ENCODE data around the gene FAM222B. TPM values are rescaled to one million over a fixed set of nuclear protein-coding genes. Genes with fewer than 3 reads are reported as not detected.

Gene FAM222B
- total RNA-seq, 1 experiment from 2014 or later, result 39.5 TPM

DNA sequence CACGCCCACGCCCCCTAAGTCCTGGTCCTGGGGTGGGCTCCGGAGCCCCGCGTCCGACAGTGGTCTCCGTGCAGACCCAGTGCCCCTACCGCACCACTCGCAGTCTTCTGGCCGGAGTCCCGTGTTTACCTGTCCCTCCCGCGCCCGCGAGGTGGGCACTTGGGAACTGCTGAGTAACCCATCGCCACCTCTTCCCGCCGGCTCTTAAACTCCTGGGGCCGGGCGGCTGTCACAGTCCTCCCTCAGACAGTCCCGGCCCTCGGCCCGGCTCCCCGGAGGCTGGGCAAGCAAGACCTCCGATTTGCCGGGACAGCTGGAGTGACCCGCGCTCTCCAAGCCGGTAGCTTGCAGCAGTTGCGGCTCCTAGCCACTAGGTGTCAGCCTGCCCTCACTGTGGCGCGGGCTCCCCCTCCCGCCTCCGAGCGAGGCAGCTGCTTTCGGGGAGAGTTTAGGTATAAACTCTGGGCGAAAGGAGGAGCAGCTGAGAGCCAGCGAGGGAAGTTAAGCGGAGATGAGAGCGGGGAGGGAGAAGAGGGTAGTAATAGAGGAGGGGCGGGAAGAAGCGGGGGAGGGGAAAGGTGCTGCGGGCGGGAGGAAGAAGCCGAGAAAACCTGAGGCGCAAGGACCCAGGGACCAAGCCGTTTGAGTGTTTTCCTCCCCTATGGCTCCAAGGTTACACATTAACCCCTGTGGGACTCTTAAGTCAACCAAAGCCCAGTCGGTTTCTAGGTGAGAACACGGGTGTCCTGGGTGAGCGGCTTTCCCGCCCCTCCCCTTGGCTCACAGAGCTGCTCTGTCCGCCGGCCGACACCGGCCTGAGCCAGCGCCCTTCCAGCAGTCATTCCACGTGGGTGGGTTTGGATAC lies 115.7 kb downstream of the FAM222B start:
- no peaks in the 10 kb centered on the region for H3K27me3 ChIP-seq (replicated peaks; ENCODE audit: control insufficient read depth, insufficient read depth, low read length)
- Mint-ChIP-seq H3K36me3 (ENCODE audit: insufficient read depth, unreplicated experiment) (peaks cover 74% of the 10 kb centered on the region), H3K4me3 (ENCODE audit: unreplicated experiment) (peak overlapping the region; percentile 92), H3K27me3 (ENCODE audit: insufficient read depth, unreplicated experiment) (no peaks in the 10 kb centered on the region), H3K4me1 (ENCODE audit: low read depth, unreplicated experiment) (peaks cover 38% of the 10 kb centered on the region), H3K9me3 (ENCODE audit: unreplicated experiment) (no peaks in the 10 kb centered on the region), H3K27ac (ENCODE audit: unreplicated experiment) (peak overlapping the region; percentile 96)
- DNase-seq, result peak; percentile 98 to 99
- intact Hi-C loops (cut with micrococcal nuclease; ENCODE audit: unreplicated experiment), result loop anchor here (1.0 to 2.0 kb wide), 9 partner anchors 16 to 225 kb away; partner anchors contain the start of genes BLTP2, FAM222B and FLOT2
- peaks cover 10% of the 10 kb centered on the region for H3K36me3 ChIP-seq (ENCODE audit: control insufficient read depth, insufficient read depth, low read length)
- peaks cover 19% of the 10 kb centered on the region for H3K4me1 ChIP-seq
- POLR2A ChIA-PET, result interaction anchor here (0.6 to 5.2 kb wide), 20 partner anchors 8 to 428 kb away, joined by 3 to 165 read pairs (median 6); partner anchors contain the start of genes ALDOC, FLOT2, PHF12 and PROCA1
- CTCF ChIA-PET, result interaction anchor here (0.6 to 4.9 kb wide), 28 partner anchors 9 to 453 kb away, joined by 3 to 324 read pairs (median 6); partner anchors contain the start of genes BLTP2, DHRS13, FAM222B and MYO18A
- BruUV-seq (replicated peaks), result no TSS peak
- peak overlapping the region; percentile 57 for H3K4me3 ChIP-seq (ENCODE audit: low read depth, low read length)
- TF ChIP-seq, protein P1, sequence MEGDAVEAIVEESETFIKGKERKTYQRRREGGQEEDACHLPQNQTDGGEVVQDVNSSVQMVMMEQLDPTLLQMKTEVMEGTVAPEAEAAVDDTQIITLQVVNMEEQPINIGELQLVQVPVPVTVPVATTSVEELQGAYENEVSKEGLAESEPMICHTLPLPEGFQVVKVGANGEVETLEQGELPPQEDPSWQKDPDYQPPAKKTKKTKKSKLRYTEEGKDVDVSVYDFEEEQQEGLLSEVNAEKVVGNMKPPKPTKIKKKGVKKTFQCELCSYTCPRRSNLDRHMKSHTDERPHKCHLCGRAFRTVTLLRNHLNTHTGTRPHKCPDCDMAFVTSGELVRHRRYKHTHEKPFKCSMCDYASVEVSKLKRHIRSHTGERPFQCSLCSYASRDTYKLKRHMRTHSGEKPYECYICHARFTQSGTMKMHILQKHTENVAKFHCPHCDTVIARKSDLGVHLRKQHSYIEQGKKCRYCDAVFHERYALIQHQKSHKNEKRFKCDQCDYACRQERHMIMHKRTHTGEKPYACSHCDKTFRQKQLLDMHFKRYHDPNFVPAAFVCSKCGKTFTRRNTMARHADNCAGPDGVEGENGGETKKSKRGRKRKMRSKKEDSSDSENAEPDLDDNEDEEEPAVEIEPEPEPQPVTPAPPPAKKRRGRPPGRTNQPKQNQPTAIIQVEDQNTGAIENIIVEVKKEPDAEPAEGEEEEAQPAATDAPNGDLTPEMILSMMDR (IDR thresholded peaks at IDR 0.05; ENCODE audit: insufficient read depth in 1 of 2, low read depth in 1 of 2, low read length in 1 of 2, severe bottlenecking in 1 of 2, unreplicated experiment in 1 of 2), result peak; percentile 98 to 99
- no peaks in the 10 kb centered on the region for H3K9me3 ChIP-seq

DNA sequence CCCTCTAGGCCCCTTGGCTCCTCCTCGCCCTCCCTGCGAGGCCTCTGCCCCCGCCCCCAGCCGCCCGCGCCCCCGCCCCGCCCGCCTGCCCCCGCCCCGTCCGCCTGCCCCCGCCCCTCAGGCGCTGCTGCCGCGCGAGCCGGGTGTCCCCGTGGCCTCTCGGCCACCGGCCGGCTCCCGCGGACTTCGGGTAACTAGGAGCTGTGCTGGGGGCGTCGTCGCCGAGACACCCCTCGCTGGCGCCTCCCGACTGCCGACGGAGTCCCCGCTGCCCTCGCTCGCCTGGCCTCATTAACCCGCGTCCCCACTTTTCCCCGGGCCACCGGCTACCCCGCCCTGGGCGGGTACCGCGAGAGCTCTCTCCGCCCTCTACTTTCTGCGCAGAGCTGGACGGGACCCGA lies 116.4 kb downstream of the FAM222B start, which contains the start of gene TLCD1:
TLCD1 (minus strand) TSS at position 8 of the 401 bp plus-strand sequence. CDS start 136 bp downstream, outside the sequence.
- TF ChIP-seq, protein P1 (IDR thresholded peaks at IDR 0.05; ENCODE audit: insufficient read depth in 1 of 2, low read depth in 1 of 2, low read length in 1 of 2, severe bottlenecking in 1 of 2, unreplicated experiment in 1 of 2), result no peak
- DNase-seq, result peak; percentile 82 to 83
- H3K9me3 ChIP-seq, result no peaks in the 10 kb centered on the region
- Mint-ChIP-seq H3K4me1 (ENCODE audit: low read depth, unreplicated experiment) (peaks cover 38% of the 10 kb centered on the region), H3K36me3 (ENCODE audit: insufficient read depth, unreplicated experiment) (peaks cover 81% of the 10 kb centered on the region), H3K4me3 (ENCODE audit: unreplicated experiment) (peak within 1 kb of the TSS; percentile 92), H3K27me3 (ENCODE audit: insufficient read depth, unreplicated experiment) (no peaks in the 10 kb centered on the region), H3K27ac (ENCODE audit: unreplicated experiment) (peak within 1 kb of the TSS; percentile 96), H3K9me3 (ENCODE audit: unreplicated experiment) (no peaks in the 10 kb centered on the region)
- peak within 1 kb of the TSS; percentile 57 for H3K4me3 ChIP-seq (ENCODE audit: low read depth, low read length)
- H3K27me3 ChIP-seq (replicated peaks; ENCODE audit: control insufficient read depth, insufficient read depth, low read length), result no peaks in the 10 kb centered on the region
- intact Hi-C loops (cut with micrococcal nuclease; ENCODE audit: unreplicated experiment), result loop anchor here (2.0 kb wide), 2 partner anchors 41 to 81 kb away; partner anchors contain the start of gene BLTP2
- ChIA-PET CTCF (interaction anchor here (0.6 to 4.9 kb wide), 21 partner anchors 9 to 391 kb away, joined by 3 to 324 read pairs (median 7); partner anchors contain the start of genes BLTP2, DHRS13, FAM222B and PHF12), POLR2A (interaction anchor here (0.6 to 5.2 kb wide), 12 partner anchors 9 to 428 kb away, joined by 3 to 165 read pairs (median 9); partner anchors contain the start of genes PHF12, PROCA1, SDF2 and SUPT6H)
- H3K36me3 ChIP-seq (ENCODE audit: control insufficient read depth, insufficient read depth, low read length), result peaks cover 10% of the 10 kb centered on the region
- H3K4me1 ChIP-seq, result peaks cover 25% of the 10 kb centered on the region
- BruUV-seq (replicated peaks), result no TSS peak

Measured in Caco-2 (cell line).